Stomach (tissue), 9 donors: Measurements from ENCODE around the gene OR10K1. TPM values are rescaled to one million over a fixed set of nuclear protein-coding genes. Genes with fewer than 3 reads are reported as not detected.

Experiments used
- DNase-seq, 2 donors: peaks; one replicate each; pipeline versions ENCODE4 v3.0.0 to v3.0.0-alpha.2; 2013 to 2019
- H3K27ac ChIP-seq, 5 donors: fragments of 200-600 bp in 4 of 5; sonication (generic) in 4 of 5; one replicate each; pipeline ENCODE4 v1.5.1; 2013 to 2019; ENCODE audit warnings: mild to moderate bottlenecking in 1 of 5, moderate library complexity in 1 of 5
- H3K27me3 ChIP-seq, 3 donors: fragments of 200-600 bp; sonication (generic); one replicate each; pipeline ENCODE4 v1.5.1; 2017 to 2019; ENCODE audit warnings: mixed run types in 1 of 3
- H3K36me3 ChIP-seq, 4 donors: fragments of 200-600 bp; sonication (generic); 1 replicate in 3 of 4; 2 replicates in 1 of 4; pipeline ENCODE4 v1.5.1; 2016 to 2019
- H3K4me1 ChIP-seq, 4 donors: fragments of 200-600 bp; sonication (generic); one replicate each; pipeline ENCODE4 v1.5.1; 2016 to 2019
- H3K4me3 ChIP-seq, 4 donors: fragments of 200-600 bp; sonication (generic) in 3 of 4; one replicate each; pipeline ENCODE4 v1.5.1; 2016 to 2019; ENCODE audit warnings: mild to moderate bottlenecking in 1 of 4
- H3K9me3 ChIP-seq, 4 donors: fragments of 200-600 bp; sonication (generic); one replicate each; pipeline ENCODE4 v1.5.1; 2016 to 2019
- CTCF ChIP-seq, 7 experiments: fragments of 450-650 bp in 4 of 7; fragments of 200-600 bp in 3 of 7; sonication (generic) in 3 of 7; IDR thresholded peaks; one replicate each; pipeline ENCODE4 v1.5.1; 2016 to 2019; ENCODE audit warnings: antibody characterized with exemption in 7 of 7, control low read depth in 2 of 7, mild to moderate bottlenecking in 1 of 7
- EP300 ChIP-seq: sonication (generic); formaldehyde crosslinking; IDR thresholded peaks from one replicate; pipeline ENCODE4 v1.6.1; 2017; ENCODE audit warnings: antibody characterized with exemption
- POLR2A ChIP-seq, 4 donors: fragments of 450-650 bp; IDR thresholded peaks; one replicate each; pipeline ENCODE4 v1.6.1; 2016; ENCODE audit warnings: antibody characterized with exemption in 4 of 4, control low read depth in 2 of 4, mild to moderate bottlenecking in 1 of 4, moderate library complexity in 1 of 4
- POLR2AphosphoS5 ChIP-seq, 3 donors: sonication (generic); formaldehyde crosslinking; IDR thresholded peaks; one replicate each; pipeline ENCODE4 v1.6.1; 2016; ENCODE audit warnings: antibody characterized with exemption in 3 of 3
- WGBS, 5 donors: extraction: QIAGEN DNeasy Blood & Tissue Kit in 3 of 5; methylation state at CpG; one replicate each; pipeline versions ENCODE4 v1.1.5 to v1.1.7; 2013 to 2018; 5-methylcytosine and 5-hydroxymethylcytosine counted together
- intact Hi-C: fragments of 100-400 bp; cut with DNase I; formaldehyde crosslinking; loops from one replicate; pipeline ENCODE4 v1.15.1; 2023; ENCODE audit warnings: low total_unique reads
- polyA plus RNA-seq, 3 donors: library from polyadenylated mRNA; stranded (reverse); fragments of 200-250 nt; gene quantifications; one replicate each; pipeline ENCODE4 v1.2.3, GENCODE V29; 2013
- total RNA-seq, 5 donors: library from RNA; depleted of rRNA; stranded (reverse); fragments of >200 nt; gene quantifications; one replicate each; pipeline versions ENCODE4 v1.1.0 to v1.2.3, GENCODE V29; 2014 to 2016
- donor health status: healthy with polysubstance abuse.
- donor health status: Bipolar disorder and iron deficiency.
- donor health status: healthy.

Gene OR10K1
- total and polyA plus RNA-seq, 8 donors = not detected

- H3K27ac ChIP-seq = no peak overlapping the region
- TF ChIP-seq POLR2AphosphoS5 (IDR thresholded peaks at IDR 0.05) (no peak), POLR2A (IDR thresholded peaks at IDR 0.05) (no peak), EP300 (no peak), CTCF (IDR thresholded peaks at IDR 0.05) (no peak)
- no peaks in the 10 kb centered on the region for H3K4me1 ChIP-seq
- H3K4me3 ChIP-seq = no peak overlapping the region
- intact Hi-C loops = no loop called here
- no peaks in the 10 kb centered on the region for H3K36me3 ChIP-seq
- no peaks in the 10 kb centered on the region for H3K27me3 ChIP-seq
- H3K9me3 ChIP-seq = peaks cover 0 to 6% (median 3%) of the 10 kb centered on the region in 4 donors
- DNase-seq = no peak
These were observed 4.4 kb upstream of the OR10K1 start for GRCh38 chr1:158457246-158457645.

- TF ChIP-seq POLR2AphosphoS5 (IDR thresholded peaks at IDR 0.05) = no peak
- TF ChIP-seq CTCF (IDR thresholded peaks at IDR 0.05) = no peak
- TF ChIP-seq EP300 = no peak
- TF ChIP-seq POLR2A (IDR thresholded peaks at IDR 0.05) = no peak
- no peaks in the 10 kb centered on the region for H3K4me1 ChIP-seq
- intact Hi-C loops = no loop called here
- H3K27ac ChIP-seq = no peak overlapping the region
- H3K4me3 ChIP-seq = no peak overlapping the region
- no peaks in the 10 kb centered on the region for H3K27me3 ChIP-seq
- H3K9me3 ChIP-seq = peaks cover 0 to 6% (median 0%) of the 10 kb centered on the region in 4 donors
- no peak for DNase-seq
- no peaks in the 10 kb centered on the region for H3K36me3 ChIP-seq
These were observed 3.4 kb upstream of the OR10K1 start for GRCh38 chr1:158458263-158458662.

GRCh38 chr1:158471920-158472319, 10.3 kb downstream of the OR10K1 start, which contains the start of gene OR10R2:
Gene OR10R2, plus strand, starts transcription at chr1:158472220. Its CDS starts 106 bp downstream, at chr1:158472326.
- no peaks in the 10 kb centered on the region for H3K4me1 ChIP-seq
- DNase-seq = no peak
- no peak for TF ChIP-seq CTCF (IDR thresholded peaks at IDR 0.05)
- no peak for TF ChIP-seq EP300
- TF ChIP-seq POLR2A (IDR thresholded peaks at IDR 0.05) = no peak
- no peak for TF ChIP-seq POLR2AphosphoS5 (IDR thresholded peaks at IDR 0.05)
- H3K27me3 ChIP-seq = no peaks in the 10 kb centered on the region
- H3K36me3 ChIP-seq = no peaks in the 10 kb centered on the region
- no peak within 1 kb of the TSS for H3K27ac ChIP-seq
- intact Hi-C loops = no loop called here
- H3K9me3 ChIP-seq = no peaks in the 10 kb centered on the region
- no peak within 1 kb of the TSS for H3K4me3 ChIP-seq

GRCh38 chr1:158485455-158485854, 23.8 kb downstream of the OR10K1 start:
- Histone ChIP-seq H3K27ac (no peak overlapping the region), H3K9me3 (no peaks in the 10 kb centered on the region), H3K36me3 (no peaks in the 10 kb centered on the region), H3K4me3 (no peak overlapping the region), H3K27me3 (no peaks in the 10 kb centered on the region), H3K4me1 (no peaks in the 10 kb centered on the region)
- no peak for DNase-seq
- intact Hi-C loops = no loop called here
- 49 to 60% (median 54%) methylated on average over 2 of the region's 2 CpGs for WGBS, 5 donors
- TF ChIP-seq EP300 (no peak), POLR2AphosphoS5 (IDR thresholded peaks at IDR 0.05) (no peak), CTCF (IDR thresholded peaks at IDR 0.05) (no peak), POLR2A (IDR thresholded peaks at IDR 0.05) (no peak)

GRCh38 chr1:158491316-158491715, 29.7 kb downstream of the OR10K1 start:
- TF ChIP-seq POLR2A (IDR thresholded peaks at IDR 0.05) (no peak), POLR2AphosphoS5 (IDR thresholded peaks at IDR 0.05) (no peak), EP300 (no peak), CTCF (IDR thresholded peaks at IDR 0.05) (no peak)
- H3K4me3 ChIP-seq = no peak overlapping the region
- WGBS, 5 donors = 33 to 74% (median 56%) methylated on average over 3 of the region's 3 CpGs
- DNase-seq = no peak
- intact Hi-C loops = no loop called here
- no peaks in the 10 kb centered on the region for H3K9me3 ChIP-seq
- no peaks in the 10 kb centered on the region for H3K4me1 ChIP-seq
- H3K27me3 ChIP-seq = no peaks in the 10 kb centered on the region
- H3K36me3 ChIP-seq = no peaks in the 10 kb centered on the region
- no peak overlapping the region for H3K27ac ChIP-seq
